ENCODE results near the gene RETN. TPM values are rescaled to one million over a fixed set of nuclear protein-coding genes. Genes with fewer than 3 reads are reported as not detected.

Gene RETN, protein sequence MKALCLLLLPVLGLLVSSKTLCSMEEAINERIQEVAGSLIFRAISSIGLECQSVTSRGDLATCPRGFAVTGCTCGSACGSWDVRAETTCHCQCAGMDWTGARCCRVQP
- not detected for total RNA-seq

DNA sequence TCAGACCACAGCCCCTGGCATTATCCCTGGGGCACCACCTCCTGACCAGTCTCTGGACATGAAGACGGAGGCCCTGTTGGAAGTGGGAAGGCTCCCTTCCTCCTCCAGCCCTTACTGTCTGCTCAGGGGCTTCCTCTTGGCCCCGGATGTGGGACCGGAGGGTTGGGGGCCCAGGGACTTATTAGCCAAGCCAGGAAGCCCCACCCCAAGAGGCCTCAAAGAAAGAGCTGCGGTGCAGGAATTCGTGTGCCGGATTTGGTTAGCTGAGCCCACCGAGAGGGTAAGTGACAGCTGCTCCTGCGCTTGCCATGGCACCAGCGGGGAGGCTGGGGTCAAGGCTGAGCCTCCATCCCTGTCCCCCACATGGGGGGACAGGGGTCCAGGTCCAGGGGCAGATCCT, at the start of gene RETN:
Gene RETN (plus strand): TSS at position 208 of the 400 bp plus-strand sequence. CDS start 278 bp downstream, outside the sequence.
- DNase-seq: no peak
- intact Hi-C loops (cut with micrococcal nuclease): no loop called here
- CTCF ChIA-PET: interaction anchor here (0.8 to 2.8 kb wide), 4 partner anchors 12 to 138 kb away, joined by 3 to 14 read pairs (median 6); partner anchors contain the start of gene TRAPPC5
- Mint-ChIP-seq H3K4me3 (no peak within 1 kb of the TSS), H3K36me3 (no peaks in the 10 kb centered on the region), H3K27me3 (peaks cover 22% of the 10 kb centered on the region), H3K27ac (no peak within 1 kb of the TSS), H3K9me3 (no peaks in the 10 kb centered on the region), H3K4me1 (ENCODE audit: low read depth) (peaks cover 12% of the 10 kb centered on the region)
- POLR2A ChIA-PET: no interaction called here

DNA sequence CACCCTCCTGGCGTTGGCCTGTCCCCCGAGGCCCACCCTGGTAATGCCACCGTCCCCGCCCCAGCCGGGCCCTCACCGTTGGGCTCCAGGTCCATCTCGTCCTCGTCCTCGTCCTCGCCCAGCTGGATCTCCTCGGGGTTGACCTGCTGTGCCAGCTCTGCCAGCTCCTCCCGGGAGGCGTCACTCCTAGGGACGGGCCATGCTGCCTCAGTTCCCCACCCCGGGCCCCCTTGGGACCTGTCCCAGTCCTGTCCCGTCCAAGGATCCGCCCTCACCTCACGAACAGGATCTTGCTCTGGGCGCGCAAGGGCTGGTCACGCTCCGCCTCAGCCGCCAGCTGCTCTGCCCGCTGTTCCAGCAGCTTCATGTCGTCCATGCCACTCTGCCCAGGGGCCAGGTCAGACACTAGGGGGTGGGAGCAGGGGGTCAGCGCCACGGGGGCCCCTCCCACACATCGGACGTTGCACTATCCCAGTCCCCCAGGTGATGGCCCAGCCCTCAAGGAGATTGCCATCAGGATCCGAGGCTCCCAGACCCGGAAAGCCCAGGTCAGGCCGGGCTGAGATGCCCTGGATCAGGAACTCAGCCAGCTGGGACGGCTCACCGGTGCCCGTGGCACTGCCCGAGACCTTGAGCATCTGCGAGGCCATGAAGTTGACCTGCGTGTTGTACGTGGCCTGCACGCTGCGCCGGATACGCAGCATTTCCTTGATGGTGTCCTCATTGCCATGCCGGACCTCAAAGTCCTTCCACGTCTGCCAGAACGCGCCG, 49.0 kb upstream of the RETN start:
- H3K4me3 Mint-ChIP-seq: no peak overlapping the region
- no peaks in the 10 kb centered on the region for H3K27me3 Mint-ChIP-seq
- no peak overlapping the region for H3K27ac Mint-ChIP-seq
- H3K36me3 Mint-ChIP-seq: peaks cover 37% of the 10 kb centered on the region
- H3K4me1 Mint-ChIP-seq (ENCODE audit: low read depth): no peaks in the 10 kb centered on the region
- no peak for DNase-seq
- intact Hi-C loops (cut with micrococcal nuclease): no loop called here
- CTCF ChIA-PET: no interaction called here
- POLR2A ChIA-PET: no interaction called here
- no peaks in the 10 kb centered on the region for H3K9me3 Mint-ChIP-seq

DNA sequence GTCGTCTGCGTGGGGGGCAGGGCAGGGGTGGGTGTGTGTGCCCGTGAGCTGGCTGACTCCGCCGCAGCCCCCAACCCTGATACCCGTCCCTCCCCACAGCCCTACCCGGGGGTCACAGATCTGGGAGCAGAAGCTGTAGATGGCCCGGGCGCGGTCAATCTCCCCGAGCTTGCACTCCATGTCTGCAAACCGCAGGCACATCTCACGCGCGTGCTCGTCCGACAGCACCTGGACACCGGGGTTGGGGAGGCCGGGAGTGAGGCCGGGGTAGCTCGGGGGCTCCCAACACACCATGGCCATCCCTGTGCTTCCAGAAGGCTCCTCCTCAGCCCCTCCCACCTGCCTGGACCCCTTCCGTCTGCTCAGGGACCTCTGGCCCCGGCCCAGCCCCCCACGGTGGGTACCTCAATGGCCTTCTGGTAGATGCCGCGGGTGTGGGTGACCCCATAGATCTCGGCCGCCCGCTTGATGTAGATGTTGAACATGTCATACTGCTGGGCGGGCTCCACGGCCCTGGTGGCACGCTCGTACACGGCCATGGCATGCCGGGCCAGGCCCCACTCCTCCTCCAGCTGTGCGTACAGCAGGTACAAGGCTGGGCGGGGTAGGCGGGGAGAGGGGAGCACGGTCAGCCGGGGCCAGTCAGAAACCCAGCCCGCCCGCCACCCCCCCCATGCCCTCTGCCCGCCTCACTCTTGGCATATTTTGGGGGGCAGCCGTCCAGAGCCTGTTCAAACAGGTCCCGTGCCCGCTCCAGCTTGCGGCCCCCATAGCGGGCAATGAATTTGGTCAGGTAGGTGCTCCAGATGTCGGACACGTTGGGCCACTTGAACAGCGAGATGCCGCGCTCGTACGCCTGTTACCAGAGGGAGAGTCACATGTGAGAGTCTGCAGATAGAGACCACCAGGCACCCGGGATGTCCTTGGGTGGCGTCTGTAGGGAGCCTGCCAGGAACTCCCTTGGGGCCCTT, 48.1 kb upstream of the RETN start:
- ChIA-PET CTCF (no interaction called here), POLR2A (no interaction called here)
- intact Hi-C loops (cut with micrococcal nuclease): no loop called here
- DNase-seq: no peak
- Mint-ChIP-seq H3K27ac (no peak overlapping the region), H3K36me3 (peaks cover 37% of the 10 kb centered on the region), H3K27me3 (no peaks in the 10 kb centered on the region), H3K4me1 (ENCODE audit: low read depth) (no peaks in the 10 kb centered on the region), H3K9me3 (no peaks in the 10 kb centered on the region), H3K4me3 (no peak overlapping the region)

DNA sequence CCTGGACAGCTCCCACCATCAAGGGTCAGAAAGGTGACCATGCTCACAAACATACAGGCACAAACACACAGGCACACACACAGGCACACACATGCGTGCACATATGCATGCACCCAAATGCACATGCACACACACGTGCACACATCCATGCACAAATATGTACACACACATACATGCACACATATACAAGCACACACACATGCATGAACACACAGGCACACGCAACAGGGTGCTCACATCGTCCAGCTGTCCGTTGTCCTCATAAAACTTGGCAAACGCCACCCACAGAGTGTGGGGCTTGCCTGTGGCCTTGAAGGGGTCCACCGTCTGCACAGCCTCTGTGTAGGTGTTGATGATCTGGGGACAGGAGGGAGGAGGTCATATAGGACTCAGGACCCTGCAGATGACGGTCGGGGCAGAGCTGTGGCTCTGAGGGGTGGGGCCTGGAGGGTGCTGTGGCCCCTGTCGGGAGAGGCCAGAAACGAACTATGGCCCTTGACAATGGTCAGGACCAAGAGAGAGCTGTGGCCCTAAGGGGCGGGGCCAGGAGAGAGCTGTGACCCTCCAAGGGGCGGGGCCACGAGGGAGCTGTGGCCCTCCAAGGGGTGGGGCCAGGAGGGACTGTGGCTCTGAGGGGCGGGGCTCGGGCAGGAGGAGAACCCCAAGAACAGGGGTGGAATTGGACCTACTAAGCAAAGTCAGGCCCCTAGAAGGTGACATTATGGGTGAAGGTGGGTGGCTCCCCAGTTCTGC, 45.7 kb upstream of the RETN start:
- H3K4me3 Mint-ChIP-seq: no peak overlapping the region
- DNase-seq: no peak
- intact Hi-C loops (cut with micrococcal nuclease): no loop called here
- no peaks in the 10 kb centered on the region for H3K9me3 Mint-ChIP-seq
- POLR2A ChIA-PET: no interaction called here
- H3K27ac Mint-ChIP-seq: no peak overlapping the region
- H3K27me3 Mint-ChIP-seq: no peaks in the 10 kb centered on the region
- peaks cover 9% of the 10 kb centered on the region for H3K4me1 Mint-ChIP-seq (ENCODE audit: low read depth)
- CTCF ChIA-PET: interaction anchor here (0.7 kb wide), 1 partner anchor 176 kb away, joined by 3 read pairs; no protein-coding TSS in a partner anchor
- H3K36me3 Mint-ChIP-seq: peaks cover 32% of the 10 kb centered on the region

DNA sequence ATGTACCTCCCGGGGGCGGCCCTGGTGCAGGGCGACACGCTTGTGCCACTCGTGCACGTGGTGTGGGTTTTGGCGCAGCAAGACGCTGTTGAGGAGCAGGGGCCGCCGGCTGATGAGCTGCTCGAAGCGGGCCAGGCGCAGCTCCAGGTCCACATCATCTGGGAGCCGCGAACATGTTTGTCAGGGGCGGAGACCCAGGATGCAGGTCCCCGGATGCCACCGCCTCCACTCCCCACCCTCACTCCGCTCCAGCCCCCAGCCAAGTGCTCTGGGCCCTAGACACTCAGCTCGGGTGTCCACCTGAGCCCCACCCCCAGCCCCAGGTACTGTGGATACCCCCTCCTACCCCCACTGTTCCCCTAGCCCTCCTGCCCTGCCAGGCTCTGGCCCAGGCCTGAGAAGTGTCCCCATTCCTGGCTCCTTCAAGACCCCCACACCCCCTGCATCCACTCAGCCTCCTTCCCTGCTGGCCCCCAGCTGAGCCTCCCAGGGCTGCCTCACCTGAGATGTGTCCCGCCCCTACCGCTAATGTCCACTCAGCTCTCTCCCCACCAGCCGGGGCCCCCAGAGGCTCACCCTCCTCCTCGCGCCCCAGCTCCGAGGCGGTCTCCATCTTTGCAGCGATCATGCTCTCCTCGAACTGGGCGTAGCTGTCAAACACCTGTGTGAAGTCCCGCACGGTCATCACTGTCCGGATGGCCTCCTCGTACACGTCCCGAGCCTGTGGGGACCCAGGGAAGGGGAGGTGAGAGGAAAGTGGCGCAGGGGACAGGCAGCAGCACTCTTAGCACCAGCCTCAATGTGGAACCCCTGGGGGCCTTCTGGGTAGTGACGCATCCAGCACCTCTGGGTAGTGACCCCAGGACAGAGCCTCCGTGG, 44.9 kb upstream of the RETN start:
- no peaks in the 10 kb centered on the region for H3K9me3 Mint-ChIP-seq
- no peaks in the 10 kb centered on the region for H3K27me3 Mint-ChIP-seq
- peaks cover 25% of the 10 kb centered on the region for H3K36me3 Mint-ChIP-seq
- H3K4me1 Mint-ChIP-seq (ENCODE audit: low read depth): peaks cover 18% of the 10 kb centered on the region
- DNase-seq: no peak
- intact Hi-C loops (cut with micrococcal nuclease): no loop called here
- no peak overlapping the region for H3K4me3 Mint-ChIP-seq
- ChIA-PET CTCF (interaction anchor here (0.7 to 0.8 kb wide), 2 partner anchors 56 to 175 kb away, joined by 3 read pairs; no protein-coding TSS in a partner anchor), POLR2A (no interaction called here)
- H3K27ac Mint-ChIP-seq: no peak overlapping the region

DNA sequence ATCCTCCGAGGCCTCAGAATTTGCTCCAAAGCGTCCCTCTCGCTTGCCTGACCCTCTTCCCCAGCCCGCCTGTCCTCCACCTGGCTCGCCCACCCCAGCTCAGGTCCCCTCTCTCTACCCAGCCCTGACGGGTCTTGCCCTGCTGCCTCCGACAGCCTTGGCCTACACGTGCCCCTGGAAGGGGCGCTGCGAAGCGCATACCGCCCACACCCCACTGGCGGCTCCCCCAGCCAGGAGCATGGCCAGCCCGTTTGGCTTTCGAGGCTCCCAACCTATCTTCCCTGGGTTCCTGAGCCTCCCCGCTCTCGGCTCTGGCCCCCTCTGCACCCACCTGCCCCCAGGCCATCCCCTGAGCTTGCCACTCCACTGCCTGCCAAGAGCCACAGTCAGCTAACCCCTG, 44.0 kb upstream of the RETN start:
- Mint-ChIP-seq H3K36me3 (peaks cover 31% of the 10 kb centered on the region), H3K27me3 (no peaks in the 10 kb centered on the region), H3K9me3 (no peaks in the 10 kb centered on the region), H3K4me3 (no peak overlapping the region), H3K4me1 (ENCODE audit: low read depth) (peaks cover 24% of the 10 kb centered on the region), H3K27ac (no peak overlapping the region)
- DNase-seq: no peak
- POLR2A ChIA-PET: no interaction called here
- CTCF ChIA-PET: no interaction called here
- intact Hi-C loops (cut with micrococcal nuclease): no loop called here

DNA sequence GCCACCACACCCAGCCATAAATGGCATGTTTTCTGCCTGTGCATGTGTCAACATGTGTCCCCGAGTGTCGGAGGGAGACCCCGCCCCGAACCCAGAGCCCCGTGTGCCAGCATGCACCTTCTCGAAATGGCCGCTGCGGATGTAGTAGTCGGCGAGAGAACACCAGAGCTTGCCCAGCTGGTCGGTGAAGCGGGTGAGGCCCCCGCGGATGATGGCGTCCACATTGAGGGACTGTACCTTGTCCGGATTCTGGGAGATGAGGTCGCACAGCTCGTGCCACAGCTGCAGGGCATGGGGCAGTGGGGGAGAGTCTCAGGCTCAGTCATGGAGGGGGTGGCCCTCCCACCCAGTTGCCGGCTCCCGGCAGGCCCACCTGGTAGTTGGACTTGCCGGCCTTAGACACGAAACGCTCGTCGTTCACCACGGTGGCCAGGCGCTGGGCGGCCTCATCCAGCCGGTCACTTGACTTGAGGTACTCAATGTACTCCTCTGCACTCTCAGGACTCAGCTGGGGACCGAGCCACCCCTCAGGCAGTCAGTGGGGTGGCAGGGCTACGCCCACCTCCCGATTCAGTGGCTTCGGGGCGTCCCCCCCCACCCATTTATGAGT, 43.0 kb upstream of the RETN start:
- POLR2A ChIA-PET: no interaction called here
- no peaks in the 10 kb centered on the region for H3K27me3 Mint-ChIP-seq
- no peak for DNase-seq
- H3K4me3 Mint-ChIP-seq: no peak overlapping the region
- H3K27ac Mint-ChIP-seq: no peak overlapping the region
- H3K9me3 Mint-ChIP-seq: no peaks in the 10 kb centered on the region
- CTCF ChIA-PET: no interaction called here
- H3K4me1 Mint-ChIP-seq (ENCODE audit: low read depth): peaks cover 32% of the 10 kb centered on the region
- intact Hi-C loops (cut with micrococcal nuclease): no loop called here
- peaks cover 29% of the 10 kb centered on the region for H3K36me3 Mint-ChIP-seq

DNA sequence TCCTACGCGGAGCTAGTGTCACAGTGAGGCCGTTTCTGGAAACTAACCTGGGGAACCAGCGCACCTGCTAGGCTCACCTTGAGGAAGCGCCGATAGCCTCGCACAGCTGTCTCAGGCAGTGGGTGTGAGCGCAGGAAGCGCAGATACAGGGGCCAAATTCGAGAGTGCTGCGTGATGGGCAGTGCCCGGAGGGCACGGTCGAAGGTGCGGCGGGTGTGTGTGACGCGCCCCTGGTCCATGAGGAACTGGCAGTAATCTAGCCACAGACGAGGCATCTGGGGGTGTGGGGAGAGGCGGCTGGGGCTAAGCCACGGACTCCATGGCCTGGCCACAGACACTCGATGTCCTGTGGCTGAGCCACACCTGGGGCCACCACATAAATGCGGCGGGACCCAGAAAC, 41.7 kb upstream of the RETN start:
- no peak overlapping the region for H3K27ac Mint-ChIP-seq
- ChIA-PET POLR2A (no interaction called here), CTCF (interaction anchor here (1.5 kb wide), 1 partner anchor 59 kb away, joined by 3 read pairs; no protein-coding TSS in a partner anchor)
- DNase-seq: no peak
- H3K4me1 Mint-ChIP-seq (ENCODE audit: low read depth): peaks cover 33% of the 10 kb centered on the region
- H3K36me3 Mint-ChIP-seq: peaks cover 22% of the 10 kb centered on the region
- H3K27me3 Mint-ChIP-seq: no peaks in the 10 kb centered on the region
- H3K4me3 Mint-ChIP-seq: peak overlapping the region; percentile 1
- intact Hi-C loops (cut with micrococcal nuclease): no loop called here
- H3K9me3 Mint-ChIP-seq: no peaks in the 10 kb centered on the region

DNA sequence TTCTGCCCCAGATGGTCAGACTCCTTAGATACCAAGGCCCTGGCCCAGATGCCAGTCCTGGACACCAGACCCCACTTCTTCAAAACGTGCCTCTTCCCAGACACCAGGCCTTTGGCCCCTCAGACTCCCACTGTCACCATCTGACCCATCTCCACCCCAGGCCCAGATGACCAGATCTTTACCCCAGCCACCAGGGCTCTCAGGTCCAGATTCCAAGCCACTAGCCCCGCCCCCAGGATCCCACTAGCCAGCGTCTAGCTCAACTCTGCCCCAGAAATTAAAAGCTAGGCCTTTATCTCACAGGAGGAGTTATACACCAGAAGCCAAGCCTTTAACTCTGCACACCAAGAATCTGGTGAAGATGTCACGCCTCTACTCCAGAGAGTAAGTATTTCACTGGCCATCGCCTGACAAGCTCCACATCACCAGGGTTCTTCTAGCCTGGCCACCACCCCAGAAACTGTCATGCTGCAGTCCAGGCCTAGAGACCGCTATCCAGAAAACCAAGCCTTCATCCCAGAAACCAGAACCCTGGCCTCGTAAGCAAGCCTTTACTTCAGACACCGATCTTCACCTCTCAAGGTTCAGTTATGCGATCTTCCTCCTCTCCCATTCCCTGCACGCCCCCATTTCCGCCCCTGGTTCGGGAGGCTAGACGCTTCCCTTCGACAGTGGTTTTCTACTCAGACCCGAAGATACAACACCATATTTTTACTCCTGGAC, 40.1 kb upstream of the RETN start:
- H3K27ac Mint-ChIP-seq: peak overlapping the region; percentile 93
- no peaks in the 10 kb centered on the region for H3K27me3 Mint-ChIP-seq
- no peak for DNase-seq
- no peaks in the 10 kb centered on the region for H3K9me3 Mint-ChIP-seq
- H3K36me3 Mint-ChIP-seq: peaks cover 14% of the 10 kb centered on the region
- POLR2A ChIA-PET: interaction anchor here (1.0 to 1.4 kb wide), 5 partner anchors 9 to 315 kb away, joined by 3 to 10 read pairs (median 4); partner anchors contain the start of genes TIMM44 and TRAPPC5
- CTCF ChIA-PET: interaction anchor here (0.6 to 2.7 kb wide), 3 partner anchors 52 to 820 kb away, joined by 3 to 17 read pairs (median 14); partner anchors contain the start of gene TRAPPC5
- intact Hi-C loops (cut with micrococcal nuclease): loop anchor here (1.0 kb wide), 1 partner anchor 9 kb away; the partner anchor contains the start of gene STXBP2
- H3K4me3 Mint-ChIP-seq: peak overlapping the region; percentile 96
- peaks cover 33% of the 10 kb centered on the region for H3K4me1 Mint-ChIP-seq (ENCODE audit: low read depth)
